HepG2 (cell line): ENCODE measurements around the gene KMT5C. TPM values are rescaled to one million over a fixed set of nuclear protein-coding genes. Genes with fewer than 3 reads are reported as not detected.

Experiments
- CEBPB ChIP-seq: IDR thresholded peaks from 2 replicates; pipeline ENCODE4 v1.6.1; 2011; ENCODE audit warnings: low read depth, low read length, improper control_type of control experiment, borderline replicate concordance
- HDAC6 ChIP-seq: fragments of 200-600 bp; sonication (generic); IDR thresholded peaks from 2 replicates; pipeline ENCODE4 v1.7.0; 2017; ENCODE audit warnings: mild to moderate bottlenecking, antibody characterized with exemption, low read length, low read depth
- HIVEP1 ChIP-seq: sonication (generic); formaldehyde crosslinking; IDR thresholded peaks from 2 replicates; pipeline ENCODE4 v1.4.0; 2020; ENCODE audit warnings: mild to moderate bottlenecking, missing genetic modification reagents
- MAFG ChIP-seq: sonication (generic); formaldehyde crosslinking; IDR thresholded peaks from 2 replicates; pipeline ENCODE4 v1.5.1; 2020; ENCODE audit warnings: mild to moderate bottlenecking, missing genetic modification reagents
- MIER2 ChIP-seq: IDR thresholded peaks from 2 replicates; pipeline ENCODE4 v1.6.1; 2016; ENCODE audit warnings: missing biosample characterization, missing genetic modification reagents
- MIER3 ChIP-seq: IDR thresholded peaks from 2 replicates; pipeline ENCODE4 v1.6.1; 2016; ENCODE audit warnings: missing compliant biosample characterization, borderline replicate concordance
- MXD1 ChIP-seq: sonication (generic); formaldehyde crosslinking; IDR thresholded peaks from 2 replicates; pipeline ENCODE4 v1.4.0; 2020; ENCODE audit warnings: mild to moderate bottlenecking, missing genetic modification reagents
- POLR2AphosphoS5 ChIP-seq: IDR thresholded peaks from 2 replicates; pipeline ENCODE4 v1.6.1; 2012; ENCODE audit warnings: low read depth, low read length
- SPEN ChIP-seq: sonication (generic); formaldehyde crosslinking; IDR thresholded peaks from 2 replicates; pipeline ENCODE4 v1.5.1; 2020; ENCODE audit warnings: low read depth, mild to moderate bottlenecking, missing genetic modification reagents
- TOPORS ChIP-seq: sonication (generic); formaldehyde crosslinking; IDR thresholded peaks from 2 replicates; pipeline ENCODE4 v1.8.0; 2023; ENCODE audit warnings: mild to moderate bottlenecking, missing genetic modification reagents
- TSC22D2 ChIP-seq: sonication (generic); formaldehyde crosslinking; IDR thresholded peaks from 2 replicates; pipeline ENCODE4 v1.5.1; 2020; ENCODE audit warnings: missing genetic modification reagents, mild to moderate bottlenecking, borderline replicate concordance
- WIZ ChIP-seq: sonication (generic); formaldehyde crosslinking; IDR thresholded peaks from 2 replicates; pipeline ENCODE4 v1.5.1; 2020; ENCODE audit warnings: mild to moderate bottlenecking, missing genetic modification reagents
- ZMAT5 ChIP-seq: sonication (generic); formaldehyde crosslinking; IDR thresholded peaks from 2 replicates; pipeline ENCODE4 v1.5.0; 2020; ENCODE audit warnings: mild to moderate bottlenecking, low read depth, missing genetic modification reagents, borderline replicate concordance
- ZNF354B ChIP-seq: sonication (generic); formaldehyde crosslinking; IDR thresholded peaks from 2 replicates; pipeline ENCODE4 v1.8.0; 2022; ENCODE audit warnings: mild to moderate bottlenecking, missing genetic modification reagents
- ZNF460 ChIP-seq: sonication (generic); formaldehyde crosslinking; IDR thresholded peaks from 2 replicates; pipeline ENCODE4 v1.5.1; 2020; ENCODE audit warnings: missing genetic modification reagents, mild to moderate bottlenecking, borderline replicate concordance
- ZNF720 ChIP-seq: sonication (generic); formaldehyde crosslinking; IDR thresholded peaks from 2 replicates; pipeline ENCODE4 v1.4.0; 2020; ENCODE audit warnings: missing genetic modification reagents
- ZNF790 ChIP-seq: sonication (generic); formaldehyde crosslinking; IDR thresholded peaks from 2 replicates; pipeline ENCODE4 v1.8.0; 2022; ENCODE audit warnings: missing genetic modification reagents, mild to moderate bottlenecking, borderline replicate concordance
- ZSCAN25 ChIP-seq: sonication (generic); formaldehyde crosslinking; IDR thresholded peaks from 2 replicates; pipeline ENCODE4 v1.8.0; 2022; ENCODE audit warnings: mild to moderate bottlenecking, missing genetic modification reagents
- polyA plus RNA-seq, 8 experiments: library from polyadenylated mRNA; depleted of rRNA in 3 of 8; stranded (reverse) in 7 of 8; unstranded in 1 of 8; fragments of >200 nt; fragmentation: Illumina TruSeq in 4 of 8; extraction: Trizol in 4 of 8; gene quantifications; 2 replicates each; pipeline versions ENCODE4 v1.2.1 to v1.2.3, GENCODE V29; 2011 to 2016; ENCODE audit warnings: low read depth in 4 of 8, missing spikeins in 1 of 8, mixed read lengths in 1 of 8; ENCODE audit not compliant: insufficient read depth in 1 of 8
- total RNA-seq, 5 experiments: library from RNA; depleted of rRNA; stranded (reverse); fragments of >200 nt; fragmentation: Illumina TruSeq; extraction: Trizol; gene quantifications; 2 replicates each; pipeline ENCODE4 v1.2.3, GENCODE V29; 2016; ENCODE audit warnings: low read depth in 1 of 5
- TF ChIP-seq, protein P1 (sequence below): IDR thresholded peaks from 2 replicates; pipeline ENCODE4 v1.6.1; 2016; ENCODE audit warnings: low read depth, borderline replicate concordance
- TF ChIP-seq, protein P2 (sequence below), 2 experiments: sonication (generic) in 1 of 2; formaldehyde crosslinking in 1 of 2; IDR thresholded peaks; 2 replicates each; pipeline versions ENCODE4 v1.6.1 to v1.9.0; 2014 to 2022; ENCODE audit warnings: antibody characterized with exemption in 1 of 2, borderline replicate concordance in 1 of 2, inconsistent platforms in 1 of 2, low read depth in 1 of 2, missing genetic modification reagents in 1 of 2
- TF ChIP-seq, protein P3 (sequence below): sonication (generic); formaldehyde crosslinking; conservative IDR thresholded peaks from 2 replicates; pipeline ENCODE4 v1.4.0; 2020; ENCODE audit warnings: missing genetic modification reagents

Gene KMT5C
- total and polyA plus RNA-seq, 2 of the 13 experiments (the other 11 are each of a cell fraction or from before 2014, with no cell fraction given): 5.5 to 9.0 TPM

- TF ChIP-seq, protein P1, sequence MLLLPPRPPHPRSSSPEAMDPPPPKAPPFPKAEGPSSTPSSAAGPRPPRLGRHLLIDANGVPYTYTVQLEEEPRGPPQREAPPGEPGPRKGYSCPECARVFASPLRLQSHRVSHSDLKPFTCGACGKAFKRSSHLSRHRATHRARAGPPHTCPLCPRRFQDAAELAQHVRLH (CRISPR knock-in tag): peak; percentile 49; the same call in 1 of the 2 replicates
- TF ChIP-seq ZNF354B (CRISPR knock-in tag) (no peak), ZSCAN25 (CRISPR knock-in tag) (no peak), ZMAT5 (CRISPR knock-in tag) (no peak), SPEN (CRISPR knock-in tag) (peak; percentile 62), POLR2AphosphoS5 (peak; percentile 72), ZNF720 (CRISPR knock-in tag) (no peak), TSC22D2 (no peak; the same call in 1 of the 2 replicates), TOPORS (CRISPR knock-in tag) (no peak), MAFG (CRISPR knock-in tag) (no peak), HDAC6 (no peak), ZNF460 (no peak), MXD1 (CRISPR knock-in tag) (no peak), MIER3 (peak; percentile 77; the same call in 1 of the 2 replicates), CEBPB (peak; percentile 88), HIVEP1 (no peak), WIZ (CRISPR knock-in tag) (no peak), MIER2 (0 out of 2 replicates have a peak, but pooled peaks have one; percentile 22), ZNF790 (no peak)
- TF ChIP-seq, protein P2, sequence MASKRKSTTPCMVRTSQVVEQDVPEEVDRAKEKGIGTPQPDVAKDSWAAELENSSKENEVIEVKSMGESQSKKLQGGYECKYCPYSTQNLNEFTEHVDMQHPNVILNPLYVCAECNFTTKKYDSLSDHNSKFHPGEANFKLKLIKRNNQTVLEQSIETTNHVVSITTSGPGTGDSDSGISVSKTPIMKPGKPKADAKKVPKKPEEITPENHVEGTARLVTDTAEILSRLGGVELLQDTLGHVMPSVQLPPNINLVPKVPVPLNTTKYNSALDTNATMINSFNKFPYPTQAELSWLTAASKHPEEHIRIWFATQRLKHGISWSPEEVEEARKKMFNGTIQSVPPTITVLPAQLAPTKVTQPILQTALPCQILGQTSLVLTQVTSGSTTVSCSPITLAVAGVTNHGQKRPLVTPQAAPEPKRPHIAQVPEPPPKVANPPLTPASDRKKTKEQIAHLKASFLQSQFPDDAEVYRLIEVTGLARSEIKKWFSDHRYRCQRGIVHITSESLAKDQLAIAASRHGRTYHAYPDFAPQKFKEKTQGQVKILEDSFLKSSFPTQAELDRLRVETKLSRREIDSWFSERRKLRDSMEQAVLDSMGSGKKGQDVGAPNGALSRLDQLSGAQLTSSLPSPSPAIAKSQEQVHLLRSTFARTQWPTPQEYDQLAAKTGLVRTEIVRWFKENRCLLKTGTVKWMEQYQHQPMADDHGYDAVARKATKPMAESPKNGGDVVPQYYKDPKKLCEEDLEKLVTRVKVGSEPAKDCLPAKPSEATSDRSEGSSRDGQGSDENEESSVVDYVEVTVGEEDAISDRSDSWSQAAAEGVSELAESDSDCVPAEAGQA (IDR thresholded peaks at IDR 0.05; ENCODE audit: low read depth): 0 out of 2 replicates have a peak, but pooled peaks have one; percentile 58
- TF ChIP-seq, protein P2 (CRISPR knock-in tag; IDR thresholded peaks at IDR 0.05; ENCODE audit: borderline replicate concordance): no peak
- TF ChIP-seq, protein P3, sequence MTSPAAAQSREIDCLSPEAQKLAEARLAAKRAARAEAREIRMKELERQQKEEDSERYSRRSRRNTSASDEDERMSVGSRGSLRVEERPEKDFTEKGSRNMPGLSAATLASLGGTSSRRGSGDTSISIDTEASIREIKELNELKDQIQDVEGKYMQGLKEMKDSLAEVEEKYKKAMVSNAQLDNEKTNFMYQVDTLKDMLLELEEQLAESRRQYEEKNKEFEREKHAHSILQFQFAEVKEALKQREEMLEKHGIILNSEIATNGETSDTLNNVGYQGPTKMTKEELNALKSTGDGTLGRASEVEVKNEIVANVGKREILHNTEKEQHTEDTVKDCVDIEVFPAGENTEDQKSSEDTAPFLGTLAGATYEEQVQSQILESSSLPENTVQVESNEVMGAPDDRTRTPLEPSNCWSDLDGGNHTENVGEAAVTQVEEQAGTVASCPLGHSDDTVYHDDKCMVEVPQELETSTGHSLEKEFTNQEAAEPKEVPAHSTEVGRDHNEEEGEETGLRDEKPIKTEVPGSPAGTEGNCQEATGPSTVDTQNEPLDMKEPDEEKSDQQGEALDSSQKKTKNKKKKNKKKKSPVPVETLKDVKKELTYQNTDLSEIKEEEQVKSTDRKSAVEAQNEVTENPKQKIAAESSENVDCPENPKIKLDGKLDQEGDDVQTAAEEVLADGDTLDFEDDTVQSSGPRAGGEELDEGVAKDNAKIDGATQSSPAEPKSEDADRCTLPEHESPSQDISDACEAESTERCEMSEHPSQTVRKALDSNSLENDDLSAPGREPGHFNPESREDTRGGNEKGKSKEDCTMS (CRISPR knock-in tag): no peak
Observed at GRCh38 chr19:55333870-55334269, 5.8 kb upstream of the KMT5C start (continued).
